ENCODE measurements around the gene RNU2-63P.

Gene RNU2-63P

GRCh38 chr2:88016960-88017779 lies 823 bp upstream of the RNU2-63P start:
- DNase-seq (ENCODE audit: low read depth, low spot score): no peak
- peak overlapping the region; percentile 75 for H3K4me3 ChIP-seq (ENCODE audit: low read depth, low read length)
- in situ Hi-C loops (cut with HindIII; ENCODE audit: low sequenced_read_pairs): no loop called here
- TF ChIP-seq CTCF (IDR thresholded peaks at IDR 0.05; ENCODE audit: low read depth, low read length): no peak

GRCh38 chr2:88011011-88011410 lies 5.3 kb downstream of the RNU2-63P start:
- in situ Hi-C loops (cut with HindIII; ENCODE audit: low sequenced_read_pairs): no loop called here
- no peak for TF ChIP-seq CTCF (IDR thresholded peaks at IDR 0.05; ENCODE audit: low read depth, low read length)
- H3K4me3 ChIP-seq (ENCODE audit: low read depth, low read length): no peak overlapping the region

GRCh38 chr2:88010136-88010535 lies 6.2 kb downstream of the RNU2-63P start:
- TF ChIP-seq CTCF (IDR thresholded peaks at IDR 0.05; ENCODE audit: low read depth, low read length): no peak
- in situ Hi-C loops (cut with HindIII; ENCODE audit: low sequenced_read_pairs): no loop called here

More at GRCh38 chr2:88011011-88011410, 5.3 kb downstream of the RNU2-63P start:
- no peak for DNase-seq (ENCODE audit: low read depth, low spot score)

GRCh38 chr2:88006912-88007439 lies 9.4 kb downstream of the RNU2-63P start:
- in situ Hi-C loops (cut with HindIII; ENCODE audit: low sequenced_read_pairs): no loop called here
- no peak for TF ChIP-seq CTCF (IDR thresholded peaks at IDR 0.05; ENCODE audit: low read depth, low read length)
- H3K4me3 ChIP-seq (ENCODE audit: low read depth, low read length): no peak overlapping the region
- DNase-seq (ENCODE audit: low read depth, low spot score): no peak

More at GRCh38 chr2:88010136-88010535, 6.2 kb downstream of the RNU2-63P start:
- DNase-seq (ENCODE audit: low read depth, low spot score): no peak
- H3K4me3 ChIP-seq (ENCODE audit: low read depth, low read length): no peak overlapping the region

GRCh38 chr2:88005776-88006175 lies 10.6 kb downstream of the RNU2-63P start:
- TF ChIP-seq CTCF (IDR thresholded peaks at IDR 0.05; ENCODE audit: low read depth, low read length): no peak
- DNase-seq (ENCODE audit: low read depth, low spot score): no peak
- in situ Hi-C loops (cut with HindIII; ENCODE audit: low sequenced_read_pairs): no loop called here
- H3K4me3 ChIP-seq (ENCODE audit: low read depth, low read length): no peak overlapping the region

- peak; percentile 16 for DNase-seq (ENCODE audit: low read depth, low spot score)
- H3K4me3 ChIP-seq (ENCODE audit: low read depth, low read length): peak overlapping the region; percentile 5
- no peak for TF ChIP-seq CTCF (IDR thresholded peaks at IDR 0.05; ENCODE audit: low read depth, low read length)
- in situ Hi-C loops (cut with HindIII; ENCODE audit: low sequenced_read_pairs): no loop called here
These were observed 13.1 kb downstream of the RNU2-63P start for GRCh38 chr2:88003074-88003755.

Measured in astrocyte of the spinal cord (primary cell).